Measurements from ENCODE around the gene CDYL2.
"Not testable (repeated sequence)": the region's sequence is repeated elsewhere in the genome, so short reads cannot be mapped to it uniquely, and the experiment has no call there.

The CDYL2 gene

DNA sequence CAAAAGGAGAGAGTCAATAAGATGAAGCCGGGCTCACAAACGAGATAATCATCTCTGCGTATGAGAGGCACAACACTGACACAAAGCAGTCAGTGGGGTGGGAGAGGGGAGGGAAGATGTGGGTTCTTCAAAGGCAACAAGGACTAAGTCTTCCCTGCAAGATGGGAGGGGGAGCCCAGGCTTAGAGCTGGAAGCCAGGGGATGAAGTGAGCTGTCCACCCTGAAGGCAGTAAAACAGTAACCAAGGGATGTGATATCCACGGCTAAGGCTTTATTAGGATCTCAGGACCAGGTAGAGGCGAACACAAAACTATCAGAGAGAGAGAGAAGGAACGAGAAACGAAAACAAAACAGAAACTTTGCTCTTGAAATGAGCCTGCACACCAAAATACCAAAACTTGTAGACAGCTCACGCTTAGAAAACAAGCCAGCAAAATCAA, 147.7 kb downstream of the CDYL2 start:
- no peak for TF ChIP-seq CTCF (IDR thresholded peaks at IDR 0.05; ENCODE audit: control extremely low read depth, extremely low read depth, low read depth, missing control alignments)
- POLR2A ChIA-PET, result no interaction called here
- CTCF ChIA-PET, result no interaction called here
- peak; percentile 57 for DNase-seq (ENCODE audit: extremely low spot score)

- no peak for DNase-seq (ENCODE audit: extremely low spot score)
- POLR2A ChIA-PET, result no interaction called here
- no peak for TF ChIP-seq CTCF (IDR thresholded peaks at IDR 0.05; ENCODE audit: control extremely low read depth, extremely low read depth, low read depth, missing control alignments)
- CTCF ChIA-PET, result interaction anchor here (2.1 kb wide), 1 partner anchor 18 kb away, joined by 5 read pairs; no protein-coding TSS in a partner anchor
Measured at GRCh38 chr16:80656161-80656560, 148.2 kb downstream of the CDYL2 start.

DNA sequence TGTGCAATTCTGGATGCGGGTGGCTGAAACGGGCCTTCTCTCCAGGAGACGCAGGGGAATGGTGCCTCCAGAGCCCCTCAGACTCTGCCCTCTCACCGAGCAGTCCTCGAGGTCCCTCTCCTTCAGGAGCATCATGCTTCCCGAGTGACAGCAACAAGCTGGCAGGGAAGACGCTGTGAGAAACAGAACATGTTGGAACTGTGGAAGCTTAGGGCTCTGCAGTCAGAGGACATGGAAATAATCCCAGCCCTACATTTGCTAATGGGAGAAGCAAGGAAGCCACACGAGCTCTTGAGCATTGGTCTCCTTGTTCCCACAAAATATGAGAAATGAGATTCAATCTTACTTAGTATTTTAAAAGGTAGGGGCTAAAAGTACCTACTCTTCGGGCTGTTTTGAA, 148.6 kb downstream of the CDYL2 start:
- ChIA-PET CTCF (interaction anchor here (1.4 to 2.1 kb wide), 2 partner anchors 17 to 129 kb away, joined by 4 to 5 read pairs; no protein-coding TSS in a partner anchor), POLR2A (no interaction called here)
- no peak for TF ChIP-seq CTCF (IDR thresholded peaks at IDR 0.05; ENCODE audit: control extremely low read depth, extremely low read depth, low read depth, missing control alignments)
- no peak for DNase-seq (ENCODE audit: extremely low spot score)

- ChIA-PET CTCF (interaction anchor here (1.2 to 2.1 kb wide), 3 partner anchors 16 to 127 kb away, joined by 3 to 5 read pairs (median 4); no protein-coding TSS in a partner anchor), POLR2A (no interaction called here)
- peak; percentile 6 for DNase-seq (ENCODE audit: extremely low spot score)
- no peak for TF ChIP-seq CTCF (IDR thresholded peaks at IDR 0.05; ENCODE audit: control extremely low read depth, extremely low read depth, low read depth, missing control alignments)
Measured at GRCh38 chr16:80654094-80654862, 150.1 kb downstream of the CDYL2 start.

GRCh38 chr16:80652441-80652840, 152.0 kb downstream of the CDYL2 start:
- ChIA-PET CTCF (no interaction called here), POLR2A (no interaction called here)
- DNase-seq (ENCODE audit: extremely low spot score), result no peak
- TF ChIP-seq CTCF (IDR thresholded peaks at IDR 0.05; ENCODE audit: control extremely low read depth, extremely low read depth, low read depth, missing control alignments), result no peak

GRCh38 chr16:80650281-80650680, 154.1 kb downstream of the CDYL2 start:
- POLR2A ChIA-PET; DNase-seq (ENCODE audit: extremely low spot score); CTCF ChIA-PET: not testable (repeated sequence)

GRCh38 chr16:80640316-80640715, 164.1 kb downstream of the CDYL2 start:
- CTCF ChIA-PET, result no interaction called here
- TF ChIP-seq CTCF (IDR thresholded peaks at IDR 0.05; ENCODE audit: control extremely low read depth, extremely low read depth, low read depth, missing control alignments), result no peak
- POLR2A ChIA-PET, result no interaction called here
- no peak for DNase-seq (ENCODE audit: extremely low spot score)
